ENCODE measurements around the gene PPP1R1C. TPM values are rescaled to one million over a fixed set of nuclear protein-coding genes. Genes with fewer than 3 reads are reported as not detected.
A peak's percentile ranks its signal among the peaks of the same experiment; 100 is the strongest.

Gene PPP1R1C
- total and polyA plus RNA-seq, 2 of the 13 experiments (the other 11 are each of a cell fraction or from before 2014, with no cell fraction given): 1.5 to 3.5 TPM

GRCh38 chr2:181952404-181953226 lies 33.0 kb upstream of the PPP1R1C start:
- FAIRE-seq (no peak), ATAC-seq (peak; percentile 65), DNase-seq (ENCODE audit: low spot score) (no peak)
- no TSS peak for BruUV-seq (replicated peaks)
- H4K20me1 ChIP-seq (ENCODE audit: insufficient read depth, low read length): no peaks in the 10 kb centered on the region
- peak; percentile 21; the same call in 1 of the 2 replicates for TF ChIP-seq PAXIP1 (CRISPR knock-in tag; conservative IDR thresholded peaks at IDR 0.05)
- TF ChIP-seq FOSL1 (CRISPR knock-in tag; IDR thresholded peaks at IDR 0.05; ENCODE audit: borderline replicate concordance): no peak
- TF ChIP-seq HNF4A (CRISPR knock-in tag; IDR thresholded peaks at IDR 0.05): 0 out of 2 replicates have a peak, but pooled peaks have one; percentile 35
- ChIA-PET POLR2A (no interaction called here), CTCF (ENCODE audit: low intra/inter-chr PET ratio, low total read pairs) (interaction anchor here (2.8 kb wide), 1 partner anchor 209 kb away, joined by 19 read pairs; no protein-coding TSS in a partner anchor)
- no peak overlapping the region for H3K9ac ChIP-seq (ENCODE audit: insufficient read depth, low read depth, low read length)
- 0 out of 6 replicates have a peak overlapping the region, but pooled peaks of 1 of the 3 experiments have one; percentile 6 for H3K4me3 ChIP-seq (replicated peaks in 1 of 3; ENCODE audit: insufficient read depth in 1 of 3, low read depth in 2 of 3, low read length in 3 of 3)
- peak overlapping the region; percentile 28; the same call in 1 of the 2 replicates for H3K4me2 ChIP-seq (ENCODE audit: low read depth, low read length)
- no peak overlapping the region for H3K27ac ChIP-seq (ENCODE audit: extremely low read length, insufficient read depth, low read length)
- in situ Hi-C loops (cut with HindIII; ENCODE audit: extremely low pct_ligation_motif_present, low pct_unique_long_range_greater_than_20kb): no loop called here
- no peaks in the 10 kb centered on the region for H3K27me3 ChIP-seq (ENCODE audit: control insufficient read depth in 1 of 2, insufficient read depth in 2 of 2, low read length in 2 of 2)
- H3K79me2 ChIP-seq (ENCODE audit: insufficient read depth, low read length): no peaks in the 10 kb centered on the region
- peak overlapping the region; percentile 71 for H2AFZ ChIP-seq (ENCODE audit: low read length)
- H3K36me3 ChIP-seq (replicated peaks in 1 of 2; ENCODE audit: control insufficient read depth in 1 of 2, insufficient read depth in 2 of 2, low read length in 2 of 2): no peaks in the 10 kb centered on the region
- intact Hi-C loops (cut with micrococcal nuclease; ENCODE audit: unreplicated experiment): loop anchor here (5.0 to 10.0 kb wide), 2 partner anchors 122 to 160 kb away; no protein-coding TSS in a partner anchor
- peaks cover 32% of the 10 kb centered on the region for H3K4me1 ChIP-seq (ENCODE audit: insufficient read depth, low read length)
- 0% methylated on average over 1 of the region's 1 CpG for WGBS (ENCODE audit: low lambda C conversion rate)
- H3K9me3 ChIP-seq (ENCODE audit: low read length): no peaks in the 10 kb centered on the region
